H1 (cell line): ENCODE results near the gene ABI3BP. TPM values are rescaled to one million over a fixed set of nuclear protein-coding genes. Genes with fewer than 3 reads are reported as not detected.

Experiments used
- CEBPB ChIP-seq: IDR thresholded peaks from 2 replicates; pipeline ENCODE4 v1.6.1; 2012; ENCODE audit warnings: low read depth, low read length
- CREB1 ChIP-seq: IDR thresholded peaks from 2 replicates; pipeline ENCODE4 v1.6.1; 2012; ENCODE audit warnings: inconsistent platforms
- KDM4A ChIP-seq: IDR thresholded peaks from one replicate; pipeline ENCODE4 v1.7.1; 2012; ENCODE audit warnings: low read depth, mild to moderate bottlenecking, moderate library complexity, low read length, inconsistent platforms; ENCODE audit not compliant: severe bottlenecking
- KDM5A ChIP-seq: fragments of 200-600 bp; IDR thresholded peaks from 2 replicates; pipeline ENCODE4 v1.7.1; 2012; ENCODE audit warnings: mild to moderate bottlenecking, low read length, inconsistent platforms, mixed read lengths
- MAX ChIP-seq: IDR thresholded peaks from 2 replicates; pipeline ENCODE4 v1.6.1; 2012; ENCODE audit warnings: inconsistent platforms
- RAD21 ChIP-seq, 2 experiments: IDR thresholded peaks in 1 of 2; conservative IDR thresholded peaks in 1 of 2; 2 replicates each; pipeline ENCODE4 v1.6.1; 2011; ENCODE audit warnings: low read depth in 2 of 2, low read length in 2 of 2, improper control_type of control experiment in 1 of 2, inconsistent platforms in 1 of 2, mild to moderate bottlenecking in 1 of 2, moderate library complexity in 1 of 2
- SP2 ChIP-seq: IDR thresholded peaks from 2 replicates; pipeline ENCODE4 v1.6.1; 2012; ENCODE audit warnings: mild to moderate bottlenecking, low read length, inconsistent platforms
- SUZ12 ChIP-seq: fragments of 200-600 bp; sonication (generic); IDR thresholded peaks from 2 replicates; pipeline ENCODE4 v1.6.1; 2012; ENCODE audit warnings: mild to moderate bottlenecking, inconsistent platforms, low read length, moderate library complexity, mixed read lengths
- polyA plus RNA-seq, 7 experiments: library from polyadenylated mRNA; depleted of rRNA in 3 of 7; stranded (reverse) in 5 of 7; unstranded in 2 of 7; fragments of >200 nt in 5 of 7; fragments of 200-250 nt in 2 of 7; gene quantifications; 1 replicate in 5 of 7; 2 replicates in 1 of 7; 4 replicates in 1 of 7; pipeline versions ENCODE4 v1.2.1 to v1.2.3, GENCODE V29; 2011 to 2013; ENCODE audit warnings: missing spikeins in 2 of 7, mixed read lengths in 2 of 7
- total RNA-seq: library from RNA; stranded (reverse); fragmentation: NEBNext Ultra II Directional; extraction: Animal tissue kit (Norgen Biotek cat#: 25700); gene quantifications from 2 replicates; pipeline ENCODE4 v1.2.1, GENCODE V29; 2021

ABI3BP gene
- total and polyA plus RNA-seq, 2 of the 8 experiments (the other 6 are each of a cell fraction or from before 2014, with no cell fraction given), result 0.08 to 0.32 TPM

- TF ChIP-seq SUZ12 (no peak), CEBPB (no peak), KDM4A (no peak), SP2 (no peak), RAD21 (IDR thresholded peaks at IDR 0.05 in 1 of 2, conservative IDR thresholded peaks at IDR 0.05 in 1 of 2; ENCODE audit: low read depth in 2 of 2, low read length in 2 of 2) (no peak), CREB1 (no peak), MAX (no peak), KDM5A (no peak)
Measured at GRCh38 chr3:100936931-100937330, 56.3 kb downstream of the ABI3BP start (continued).
